HepG2 (cell line): ENCODE measurements around the gene MAST1. TPM values are rescaled to one million over a fixed set of nuclear protein-coding genes. Genes with fewer than 3 reads are reported as not detected.

ENCODE experiments used
- CEBPG ChIP-seq: IDR thresholded peaks from 2 replicates; pipeline ENCODE4 v1.6.1; 2016
- HIVEP1 ChIP-seq: sonication (generic); formaldehyde crosslinking; IDR thresholded peaks from 2 replicates; pipeline ENCODE4 v1.4.0; 2020; ENCODE audit warnings: mild to moderate bottlenecking, missing genetic modification reagents
- JUN ChIP-seq: sonication (generic); formaldehyde crosslinking; IDR thresholded peaks from 2 replicates; pipeline ENCODE4 v1.4.0; 2020; ENCODE audit warnings: mild to moderate bottlenecking, missing genetic modification reagents
- KLF6 ChIP-seq: IDR thresholded peaks from 2 replicates; pipeline ENCODE4 v1.8.0; 2016; ENCODE audit warnings: missing biosample characterization, missing genetic modification reagents
- PPARG ChIP-seq: conservative IDR thresholded peaks from 2 replicates; pipeline ENCODE4 v1.6.1; 2016; ENCODE audit warnings: missing biosample characterization, missing genetic modification reagents
- SP1 ChIP-seq, 2 experiments: fragments of 450-650 bp in 1 of 2; sonication (generic) in 1 of 2; formaldehyde crosslinking in 1 of 2; IDR thresholded peaks; 2 replicates each; pipeline versions ENCODE4 v1.4.0 to v1.6.1; 2016 to 2020; ENCODE audit warnings: missing genetic modification reagents in 1 of 2
- THAP11 ChIP-seq: IDR thresholded peaks from 2 replicates; pipeline ENCODE4 v1.6.1; 2016; ENCODE audit warnings: missing biosample characterization, missing genetic modification reagents
- ZBTB21 ChIP-seq: sonication (generic); formaldehyde crosslinking; IDR thresholded peaks from 2 replicates; pipeline ENCODE4 v1.4.0; 2020; ENCODE audit warnings: missing genetic modification reagents
- ZNF605 ChIP-seq: sonication (generic); formaldehyde crosslinking; IDR thresholded peaks from 2 replicates; pipeline ENCODE4 v1.8.0; 2022; ENCODE audit warnings: mild to moderate bottlenecking, missing genetic modification reagents
- ZNF7 ChIP-seq: IDR thresholded peaks from 2 replicates; pipeline ENCODE4 v1.6.1; 2016; ENCODE audit warnings: missing biosample characterization, missing genetic modification reagents
- ZNF777 ChIP-seq: sonication (generic); formaldehyde crosslinking; IDR thresholded peaks from 2 replicates; pipeline ENCODE4 v1.4.0; 2020; ENCODE audit warnings: missing genetic modification reagents
- polyA plus RNA-seq, 8 experiments: library from polyadenylated mRNA; depleted of rRNA in 3 of 8; stranded (reverse) in 7 of 8; unstranded in 1 of 8; fragments of >200 nt; fragmentation: Illumina TruSeq in 4 of 8; extraction: Trizol in 4 of 8; gene quantifications; 2 replicates each; pipeline versions ENCODE4 v1.2.1 to v1.2.3, GENCODE V29; 2011 to 2016; ENCODE audit warnings: low read depth in 4 of 8, missing spikeins in 1 of 8, mixed read lengths in 1 of 8; ENCODE audit not compliant: insufficient read depth in 1 of 8
- total RNA-seq, 5 experiments: library from RNA; depleted of rRNA; stranded (reverse); fragments of >200 nt; fragmentation: Illumina TruSeq; extraction: Trizol; gene quantifications; 2 replicates each; pipeline ENCODE4 v1.2.3, GENCODE V29; 2016; ENCODE audit warnings: low read depth in 1 of 5
- TF ChIP-seq, protein P1 (sequence below): sonication (generic); formaldehyde crosslinking; IDR thresholded peaks from 2 replicates; pipeline ENCODE4 v1.4.0; 2020; ENCODE audit warnings: missing genetic modification reagents, mild to moderate bottlenecking, borderline replicate concordance
- TF ChIP-seq, protein P2 (sequence below): sonication (generic); formaldehyde crosslinking; IDR thresholded peaks from 2 replicates; pipeline ENCODE4 v1.8.0; 2022; ENCODE audit warnings: missing genetic modification reagents, low read depth, mild to moderate bottlenecking, borderline replicate concordance
- TF ChIP-seq, protein P3 (sequence below): sonication (generic); formaldehyde crosslinking; IDR thresholded peaks from 2 replicates; pipeline ENCODE4 v1.4.0; 2020; ENCODE audit warnings: mild to moderate bottlenecking, missing genetic modification reagents
- TF ChIP-seq, protein P4 (sequence below): sonication (generic); formaldehyde crosslinking; conservative IDR thresholded peaks from 2 replicates; pipeline ENCODE4 v1.8.0; 2022; ENCODE audit warnings: low read depth, missing genetic modification reagents
- TF ChIP-seq, protein P5 (sequence below): sonication (generic); formaldehyde crosslinking; IDR thresholded peaks from 2 replicates; pipeline ENCODE4 v1.4.0; 2020; ENCODE audit warnings: missing genetic modification reagents
- TF ChIP-seq, protein P6 (sequence below): fragments of 450-650 bp; IDR thresholded peaks from 2 replicates; pipeline ENCODE4 v1.6.1; 2017; ENCODE audit warnings: mild to moderate bottlenecking

Gene MAST1
- total and polyA plus RNA-seq, 2 of the 13 experiments (the other 11 are each of a cell fraction or from before 2014, with no cell fraction given), result 0.73 to 4.7 TPM

DNA sequence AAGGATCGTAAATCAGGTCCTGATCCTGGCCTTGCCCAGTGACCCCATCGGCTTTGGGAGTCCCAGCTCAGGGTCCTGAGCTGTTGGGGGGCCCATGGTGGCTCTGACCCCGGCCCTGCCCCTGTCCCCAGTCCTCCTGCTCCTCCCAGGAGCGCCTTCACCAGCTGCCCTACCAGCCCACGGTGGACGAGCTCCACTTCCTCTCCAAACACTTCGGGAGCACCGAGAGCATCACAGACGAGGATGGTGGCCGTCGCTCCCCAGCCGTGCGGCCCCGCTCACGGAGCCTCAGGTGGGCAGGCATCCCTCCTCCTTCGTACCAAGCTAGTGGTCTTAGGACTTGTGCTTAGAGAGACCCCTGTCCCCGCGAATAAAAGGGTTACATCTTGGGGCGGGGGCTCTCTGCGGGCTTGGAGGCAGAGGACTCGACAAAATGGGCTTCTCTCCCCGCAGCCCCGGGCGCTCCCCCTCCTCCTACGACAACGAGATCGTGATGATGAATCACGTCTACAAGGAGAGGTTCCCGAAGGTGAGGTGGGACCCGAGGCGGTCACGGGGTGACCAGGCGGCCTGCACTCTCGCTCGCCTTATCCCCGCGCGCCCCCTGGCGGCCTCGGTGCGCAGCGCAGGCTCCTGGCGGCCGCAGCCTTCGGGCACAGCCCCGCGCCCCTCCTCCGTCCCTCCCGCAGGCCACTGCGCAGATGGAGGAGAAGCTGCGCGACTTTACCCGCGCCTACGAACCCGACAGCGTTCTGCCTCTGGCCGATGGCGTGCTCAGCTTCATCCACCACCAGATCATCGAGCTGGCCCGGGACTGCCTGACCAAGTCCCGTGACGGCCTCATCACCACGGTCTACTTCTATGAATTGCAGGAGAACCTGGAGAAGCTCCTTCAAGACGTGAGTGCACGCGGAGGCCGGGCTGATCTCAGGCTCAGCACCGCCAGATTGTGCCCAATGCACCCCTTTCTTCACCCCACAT is 9.1 kb downstream of the MAST1 start (continued):
- TF ChIP-seq KLF6 (0 out of 2 replicates have a peak, but pooled peaks have one; percentile 39), SP1 (IDR thresholded peaks at IDR 0.05) (no peak), SP1 (CRISPR knock-in tag; IDR thresholded peaks at IDR 0.05) (0 out of 2 replicates have a peak, but pooled peaks have one; percentile 24), ZNF605 (CRISPR knock-in tag) (no peak), ZNF777 (peak; percentile 76), ZBTB21 (no peak), PPARG (CRISPR knock-in tag) (peak; percentile 46; the same call in 1 of the 2 replicates), JUN (CRISPR knock-in tag) (0 out of 2 replicates have a peak, but pooled peaks have one; percentile 36), CEBPG (no peak), ZNF7 (CRISPR knock-in tag) (no peak), THAP11 (CRISPR knock-in tag) (peak; percentile 68), HIVEP1 (CRISPR knock-in tag) (no peak)
- TF ChIP-seq, protein P1, sequence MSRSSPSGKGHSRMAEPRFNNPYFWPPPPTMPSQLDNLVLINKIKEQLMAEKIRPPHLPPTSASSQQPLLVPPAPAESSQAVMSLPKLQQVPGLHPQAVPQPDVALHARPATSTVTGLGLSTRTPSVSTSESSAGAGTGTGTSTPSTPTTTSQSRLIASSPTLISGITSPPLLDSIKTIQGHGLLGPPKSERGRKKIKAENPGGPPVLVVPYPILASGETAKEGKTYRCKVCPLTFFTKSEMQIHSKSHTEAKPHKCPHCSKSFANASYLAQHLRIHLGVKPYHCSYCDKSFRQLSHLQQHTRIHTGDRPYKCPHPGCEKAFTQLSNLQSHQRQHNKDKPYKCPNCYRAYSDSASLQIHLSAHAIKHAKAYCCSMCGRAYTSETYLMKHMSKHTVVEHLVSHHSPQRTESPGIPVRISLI (CRISPR knock-in tag), result no peak
- TF ChIP-seq, protein P2, sequence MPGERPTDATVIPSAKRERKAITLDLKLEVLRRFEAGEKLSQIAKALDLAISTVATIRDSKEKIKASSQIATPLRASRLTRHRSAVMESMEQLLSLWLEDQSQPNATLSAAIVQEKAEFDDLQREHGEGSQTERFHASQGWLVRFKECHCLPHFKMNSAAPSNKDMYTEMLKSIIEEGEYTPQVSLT (CRISPR knock-in tag), result no peak
- TF ChIP-seq, protein P3, sequence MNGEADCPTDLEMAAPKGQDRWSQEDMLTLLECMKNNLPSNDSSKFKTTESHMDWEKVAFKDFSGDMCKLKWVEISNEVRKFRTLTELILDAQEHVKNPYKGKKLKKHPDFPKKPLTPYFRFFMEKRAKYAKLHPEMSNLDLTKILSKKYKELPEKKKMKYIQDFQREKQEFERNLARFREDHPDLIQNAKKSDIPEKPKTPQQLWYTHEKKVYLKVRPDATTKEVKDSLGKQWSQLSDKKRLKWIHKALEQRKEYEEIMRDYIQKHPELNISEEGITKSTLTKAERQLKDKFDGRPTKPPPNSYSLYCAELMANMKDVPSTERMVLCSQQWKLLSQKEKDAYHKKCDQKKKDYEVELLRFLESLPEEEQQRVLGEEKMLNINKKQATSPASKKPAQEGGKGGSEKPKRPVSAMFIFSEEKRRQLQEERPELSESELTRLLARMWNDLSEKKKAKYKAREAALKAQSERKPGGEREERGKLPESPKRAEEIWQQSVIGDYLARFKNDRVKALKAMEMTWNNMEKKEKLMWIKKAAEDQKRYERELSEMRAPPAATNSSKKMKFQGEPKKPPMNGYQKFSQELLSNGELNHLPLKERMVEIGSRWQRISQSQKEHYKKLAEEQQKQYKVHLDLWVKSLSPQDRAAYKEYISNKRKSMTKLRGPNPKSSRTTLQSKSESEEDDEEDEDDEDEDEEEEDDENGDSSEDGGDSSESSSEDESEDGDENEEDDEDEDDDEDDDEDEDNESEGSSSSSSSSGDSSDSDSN (CRISPR knock-in tag), result peak; percentile 50; the same call in 1 of the 2 replicates
- TF ChIP-seq, protein P4, sequence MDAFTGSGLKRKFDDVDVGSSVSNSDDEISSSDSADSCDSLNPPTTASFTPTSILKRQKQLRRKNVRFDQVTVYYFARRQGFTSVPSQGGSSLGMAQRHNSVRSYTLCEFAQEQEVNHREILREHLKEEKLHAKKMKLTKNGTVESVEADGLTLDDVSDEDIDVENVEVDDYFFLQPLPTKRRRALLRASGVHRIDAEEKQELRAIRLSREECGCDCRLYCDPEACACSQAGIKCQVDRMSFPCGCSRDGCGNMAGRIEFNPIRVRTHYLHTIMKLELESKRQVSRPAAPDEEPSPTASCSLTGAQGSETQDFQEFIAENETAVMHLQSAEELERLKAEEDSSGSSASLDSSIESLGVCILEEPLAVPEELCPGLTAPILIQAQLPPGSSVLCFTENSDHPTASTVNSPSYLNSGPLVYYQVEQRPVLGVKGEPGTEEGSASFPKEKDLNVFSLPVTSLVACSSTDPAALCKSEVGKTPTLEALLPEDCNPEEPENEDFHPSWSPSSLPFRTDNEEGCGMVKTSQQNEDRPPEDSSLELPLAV (CRISPR knock-in tag), result no peak
- TF ChIP-seq, protein P5, sequence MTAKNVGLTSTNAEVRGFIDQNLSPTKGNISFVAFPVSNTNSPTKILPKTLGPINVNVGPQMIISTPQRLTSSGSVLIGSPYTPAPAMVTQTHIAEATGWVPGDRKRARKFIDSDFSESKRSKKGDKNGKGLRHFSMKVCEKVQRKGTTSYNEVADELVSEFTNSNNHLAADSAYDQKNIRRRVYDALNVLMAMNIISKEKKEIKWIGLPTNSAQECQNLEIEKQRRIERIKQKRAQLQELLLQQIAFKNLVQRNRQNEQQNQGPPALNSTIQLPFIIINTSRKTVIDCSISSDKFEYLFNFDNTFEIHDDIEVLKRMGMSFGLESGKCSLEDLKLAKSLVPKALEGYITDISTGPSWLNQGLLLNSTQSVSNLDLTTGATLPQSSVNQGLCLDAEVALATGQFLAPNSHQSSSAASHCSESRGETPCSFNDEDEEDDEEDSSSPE, result no peak
- TF ChIP-seq, protein P6, sequence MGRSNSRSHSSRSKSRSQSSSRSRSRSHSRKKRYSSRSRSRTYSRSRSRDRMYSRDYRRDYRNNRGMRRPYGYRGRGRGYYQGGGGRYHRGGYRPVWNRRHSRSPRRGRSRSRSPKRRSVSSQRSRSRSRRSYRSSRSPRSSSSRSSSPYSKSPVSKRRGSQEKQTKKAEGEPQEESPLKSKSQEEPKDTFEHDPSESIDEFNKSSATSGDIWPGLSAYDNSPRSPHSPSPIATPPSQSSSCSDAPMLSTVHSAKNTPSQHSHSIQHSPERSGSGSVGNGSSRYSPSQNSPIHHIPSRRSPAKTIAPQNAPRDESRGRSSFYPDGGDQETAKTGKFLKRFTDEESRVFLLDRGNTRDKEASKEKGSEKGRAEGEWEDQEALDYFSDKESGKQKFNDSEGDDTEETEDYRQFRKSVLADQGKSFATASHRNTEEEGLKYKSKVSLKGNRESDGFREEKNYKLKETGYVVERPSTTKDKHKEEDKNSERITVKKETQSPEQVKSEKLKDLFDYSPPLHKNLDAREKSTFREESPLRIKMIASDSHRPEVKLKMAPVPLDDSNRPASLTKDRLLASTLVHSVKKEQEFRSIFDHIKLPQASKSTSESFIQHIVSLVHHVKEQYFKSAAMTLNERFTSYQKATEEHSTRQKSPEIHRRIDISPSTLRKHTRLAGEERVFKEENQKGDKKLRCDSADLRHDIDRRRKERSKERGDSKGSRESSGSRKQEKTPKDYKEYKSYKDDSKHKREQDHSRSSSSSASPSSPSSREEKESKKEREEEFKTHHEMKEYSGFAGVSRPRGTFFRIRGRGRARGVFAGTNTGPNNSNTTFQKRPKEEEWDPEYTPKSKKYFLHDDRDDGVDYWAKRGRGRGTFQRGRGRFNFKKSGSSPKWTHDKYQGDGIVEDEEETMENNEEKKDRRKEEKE, result no peak
